C4-2B (cell line): Measurements from ENCODE around the gene AGTR2.
A peak's percentile ranks its signal among the peaks of the same experiment; 100 is the strongest.

ENCODE experiments used
- CTCF ChIP-seq: fragments of 450-650 bp; conservative IDR thresholded peaks from 2 replicates; pipeline ENCODE4 v1.5.1; 2017; ENCODE audit warnings: mild to moderate bottlenecking
- ZFX ChIP-seq: fragments of 450-650 bp; IDR thresholded peaks from 2 replicates; pipeline ENCODE4 v1.6.1; 2017

- peak; percentile 72 for TF ChIP-seq CTCF
- no peak for TF ChIP-seq ZFX
Measured at GRCh38 chrX:116204932-116205331, 34.4 kb downstream of the AGTR2 start.
